Liver (tissue), 9 donors: ENCODE measurements around the gene TUBB4A. TPM values are rescaled to one million over a fixed set of nuclear protein-coding genes. Genes with fewer than 3 reads are reported as not detected.

Experiments used
- DNase-seq: peaks from one replicate; pipeline ENCODE4 v3.0.0-alpha.2; 2017; ENCODE audit warnings: low spot score
- H3K27ac ChIP-seq, 2 donors: one replicate each; pipeline ENCODE4 v1.7.0; 2013; ENCODE audit warnings: inconsistent platforms in 2 of 2, low read length in 2 of 2, control low read depth in 1 of 2, low read depth in 1 of 2, mild to moderate bottlenecking in 1 of 2
- H3K27me3 ChIP-seq, 4 donors: one replicate each; pipeline versions ENCODE4 v1.6.1 to v1.7.0; 2013; ENCODE audit warnings: low read length in 3 of 4, inconsistent platforms in 1 of 4, mild to moderate bottlenecking in 1 of 4, moderate library complexity in 1 of 4; ENCODE audit not compliant: control insufficient read depth in 4 of 4, insufficient read depth in 4 of 4
- H3K36me3 ChIP-seq, 4 donors: one replicate each; pipeline versions ENCODE4 v1.6.1 to v1.7.0; 2013; ENCODE audit warnings: low read length in 3 of 4, mild to moderate bottlenecking in 3 of 4, low read depth in 1 of 4, moderate library complexity in 1 of 4; ENCODE audit not compliant: control insufficient read depth in 4 of 4, insufficient read depth in 3 of 4
- H3K4me1 ChIP-seq, 4 donors: one replicate each; pipeline versions ENCODE4 v1.6.1 to v1.7.0; 2013; ENCODE audit warnings: low read length in 3 of 4, mild to moderate bottlenecking in 3 of 4, moderate library complexity in 1 of 4; ENCODE audit not compliant: control insufficient read depth in 4 of 4, insufficient read depth in 4 of 4
- H3K4me3 ChIP-seq, 3 donors: one replicate each; pipeline versions ENCODE4 v1.6.1 to v1.7.0; 2013; ENCODE audit warnings: low read length in 3 of 3, control low read depth in 1 of 3, low read depth in 1 of 3, mild to moderate bottlenecking in 1 of 3
- H3K9ac ChIP-seq, 2 donors: one replicate each; pipeline ENCODE4 v1.7.0; 2013; ENCODE audit warnings: low read length in 2 of 2, mild to moderate bottlenecking in 2 of 2, moderate library complexity in 2 of 2, control low read depth in 1 of 2, low read depth in 1 of 2
- H3K9me3 ChIP-seq, 4 donors: one replicate each; pipeline versions ENCODE4 v1.6.1 to v1.7.0; 2013; ENCODE audit warnings: low read length in 3 of 4; ENCODE audit not compliant: control insufficient read depth in 4 of 4
- ATF3 ChIP-seq: IDR thresholded peaks from 2 replicates; pipeline ENCODE4 v1.6.1; 2016; ENCODE audit warnings: antibody characterized with exemption
- CTCF ChIP-seq: fragments of 150-350 bp; IDR thresholded peaks from 2 replicates; pipeline ENCODE4 v1.5.1; 2017; ENCODE audit warnings: improper control_type of control experiment, low read depth, low read length; ENCODE audit not compliant: missing input control
- EGR1 ChIP-seq, 2 donors: IDR thresholded peaks; 2 replicates each; pipeline ENCODE4 v1.6.1; 2016 to 2018; ENCODE audit warnings: antibody characterized with exemption in 2 of 2, low read depth in 2 of 2
- FOXA1 ChIP-seq: IDR thresholded peaks from 2 replicates; pipeline ENCODE4 v1.6.1; 2016; ENCODE audit warnings: antibody characterized with exemption
- FOXA2 ChIP-seq: IDR thresholded peaks from 2 replicates; pipeline ENCODE4 v1.6.1; 2016; ENCODE audit warnings: antibody characterized with exemption
- GABPA ChIP-seq, 2 donors: IDR thresholded peaks in 1 of 2; conservative IDR thresholded peaks in 1 of 2; 2 replicates each; pipeline ENCODE4 v1.6.1; 2016; ENCODE audit warnings: antibody characterized with exemption in 2 of 2, mild to moderate bottlenecking in 1 of 2, moderate library complexity in 1 of 2
- HNF4A ChIP-seq, 2 donors: conservative IDR thresholded peaks; 2 replicates each; pipeline ENCODE4 v1.6.1; 2016; ENCODE audit warnings: antibody characterized with exemption in 2 of 2, mild to moderate bottlenecking in 2 of 2
- HNF4G ChIP-seq: IDR thresholded peaks from 2 replicates; pipeline ENCODE4 v1.6.1; 2016; ENCODE audit warnings: antibody characterized with exemption
- JUND ChIP-seq, 2 donors: IDR thresholded peaks; 2 replicates each; pipeline ENCODE4 v1.6.1; 2016; ENCODE audit warnings: antibody characterized with exemption in 2 of 2
- MAX ChIP-seq: IDR thresholded peaks from 2 replicates; pipeline ENCODE4 v1.6.1; 2016; ENCODE audit warnings: antibody characterized with exemption
- NR2F2 ChIP-seq: IDR thresholded peaks from 2 replicates; pipeline ENCODE4 v1.6.1; 2016; ENCODE audit warnings: antibody characterized with exemption
- RAD21 ChIP-seq, 2 donors: IDR thresholded peaks; 2 replicates each; pipeline ENCODE4 v1.6.1; 2016; ENCODE audit warnings: antibody characterized with exemption in 2 of 2, mild to moderate bottlenecking in 2 of 2
- REST ChIP-seq: IDR thresholded peaks from 2 replicates; pipeline ENCODE4 v1.6.1; 2016; ENCODE audit warnings: antibody characterized with exemption, mild to moderate bottlenecking
- RXRA ChIP-seq, 2 donors: IDR thresholded peaks; 2 replicates each; pipeline ENCODE4 v1.6.1; 2017 to 2018; ENCODE audit warnings: antibody characterized with exemption in 2 of 2, mild to moderate bottlenecking in 1 of 2
- TAF1 ChIP-seq: conservative IDR thresholded peaks from 2 replicates; pipeline ENCODE4 v1.6.1; 2016; ENCODE audit warnings: antibody characterized with exemption, mild to moderate bottlenecking
- YY1 ChIP-seq: IDR thresholded peaks from 2 replicates; pipeline ENCODE4 v1.6.1; 2016; ENCODE audit warnings: antibody characterized with exemption, mild to moderate bottlenecking
- ZBTB33 ChIP-seq: IDR thresholded peaks from 2 replicates; pipeline ENCODE4 v1.6.1; 2016; ENCODE audit warnings: antibody characterized with exemption
- WGBS: extraction: QIAGEN DNeasy Blood & Tissue Kit; methylation state at CpG from one replicate; pipeline ENCODE4 v1.1.7; 2013; 5-methylcytosine and 5-hydroxymethylcytosine counted together
- polyA plus RNA-seq, 2 donors: library from polyadenylated mRNA; stranded (reverse) in 1 of 2; unstranded in 1 of 2; fragments of 200-250 nt in 1 of 2; fragments of >200 nt in 1 of 2; fragmentation: Nextera tagmentation in 1 of 2; extraction: Ambion mirVana in 1 of 2; gene quantifications; one replicate each; pipeline versions ENCODE4 v1.2.1 to v1.2.3, GENCODE V29; 2013 to 2015
- total RNA-seq, 2 donors: library from RNA; depleted of rRNA; stranded (reverse); fragments of >200 nt; gene quantifications; one replicate each; pipeline ENCODE4 v1.2.3, GENCODE V29; 2014
- donor health status: healthy.
- donor health status: healthy.
- donor health status: healthy.
- donor health status: healthy.
- donor health status: healthy.

TUBB4A gene
- total and polyA plus RNA-seq, 4 donors: 0.25 to 1.9 (median 0.96) TPM

- Histone ChIP-seq H3K27ac (no peak overlapping the region), H3K9me3 (no peaks in the 10 kb centered on the region), H3K36me3 (no peaks in the 10 kb centered on the region), H3K9ac (no peak overlapping the region), H3K27me3 (peaks cover 0 to 3% (median 2%) of the 10 kb centered on the region in 4 donors), H3K4me3 (no peak overlapping the region), H3K4me1 (peaks cover 5 to 8% (median 6%) of the 10 kb centered on the region in 4 donors)
- no peak for DNase-seq
- TF ChIP-seq CTCF (no peak), FOXA2 (no peak), RXRA (IDR thresholded peaks at IDR 0.05) (no peak), FOXA1 (no peak), HNF4G (no peak), REST (no peak), JUND (IDR thresholded peaks at IDR 0.05) (no peak), YY1 (no peak), NR2F2 (no peak), GABPA (IDR thresholded peaks at IDR 0.05 in 1 of 2, conservative IDR thresholded peaks at IDR 0.05 in 1 of 2) (no peak), TAF1 (no peak), HNF4A (conservative IDR thresholded peaks at IDR 0.05) (no peak), ATF3 (no peak)
- WGBS: 57% methylated on average over 40 of the region's 40 CpGs
Observed at GRCh38 chr19:6534451-6535093, 32.5 kb upstream of the TUBB4A start.

GRCh38 chr19:6533746-6534418, 31.8 kb upstream of the TUBB4A start:
- peaks cover 0 to 3% (median 2%) of the 10 kb centered on the region in 4 donors for H3K27me3 ChIP-seq
- WGBS: 22% methylated on average over 11 of the region's 11 CpGs

More at GRCh38 chr19:6533746-6534418, 31.8 kb upstream of the TUBB4A start:
- Histone ChIP-seq H3K9me3 (no peaks in the 10 kb centered on the region), H3K4me3 (no peak overlapping the region), H3K36me3 (no peaks in the 10 kb centered on the region), H3K27ac (no peak overlapping the region), H3K4me1 (peaks cover 5 to 8% (median 6%) of the 10 kb centered on the region in 4 donors), H3K9ac (no peak overlapping the region)
- DNase-seq: no peak
- no peak for TF ChIP-seq FOXA2
- no peak for TF ChIP-seq ATF3
- no peak for TF ChIP-seq ZBTB33
- no peak for TF ChIP-seq CTCF
- TF ChIP-seq FOXA1: no peak
- no peak for TF ChIP-seq RAD21 (IDR thresholded peaks at IDR 0.05)
- no peak for TF ChIP-seq MAX
- no peak for TF ChIP-seq EGR1 (IDR thresholded peaks at IDR 0.05; ENCODE audit: low read depth in 2 of 2)
- no peak for TF ChIP-seq TAF1
